GM20431 (cell line): ENCODE data around the gene NDUFB4.
"Not testable (repeated sequence)": the region's sequence is repeated elsewhere in the genome, so short reads cannot be mapped to it uniquely, and the experiment has no call there.

Experiments
- in situ Hi-C: fragments of 300-500 bp; cut with MseI, MboI; formaldehyde crosslinking; loops from one replicate; pipeline ENCODE4 v1.15.0; 2020; ENCODE audit warnings: low sequenced_read_pairs; ENCODE audit not compliant: unreplicated experiment

Gene NDUFB4

GRCh38 chr3:120568598-120568997 is 27.5 kb upstream of the NDUFB4 start:
- in situ Hi-C loops, result loop anchor here (10.0 kb wide), 1 partner anchor 226 kb away; no protein-coding TSS in a partner anchor

GRCh38 chr3:120569222-120570057 is 26.7 kb upstream of the NDUFB4 start:
- in situ Hi-C loops, result loop anchor here (10.0 kb wide), 1 partner anchor 225 kb away; no protein-coding TSS in a partner anchor

- in situ Hi-C loops, result no loop called here
Observed at GRCh38 chr3:120572027-120572426, 24.1 kb upstream of the NDUFB4 start.

- in situ Hi-C loops, result no loop called here
Observed at GRCh38 chr3:120587332-120587975, 8.7 kb upstream of the NDUFB4 start.

GRCh38 chr3:120595788-120596115 is 384 bp upstream of the NDUFB4 start:
- in situ Hi-C loops, result no loop called here

- in situ Hi-C loops, result no loop called here
Observed at GRCh38 chr3:120596853-120597223, 702 bp downstream of the NDUFB4 start.

GRCh38 chr3:120597445-120598049 is 1.4 kb downstream of the NDUFB4 start:
- in situ Hi-C loops, result no loop called here

GRCh38 chr3:120599211-120599610 is 3.1 kb downstream of the NDUFB4 start:
- in situ Hi-C loops, result no loop called here

GRCh38 chr3:120601554-120601953 is 5.4 kb downstream of the NDUFB4 start:
- in situ Hi-C loops, result no loop called here

- in situ Hi-C loops, result no loop called here
Observed at GRCh38 chr3:120602682-120603081, 6.5 kb downstream of the NDUFB4 start.

- in situ Hi-C loops, result no loop called here
Observed at GRCh38 chr3:120604382-120604781, 8.2 kb downstream of the NDUFB4 start.

- in situ Hi-C loops, result no loop called here
Observed at GRCh38 chr3:120604784-120605183, 8.6 kb downstream of the NDUFB4 start.

GRCh38 chr3:120608506-120608905 is 12.4 kb downstream of the NDUFB4 start:
- in situ Hi-C loops, result no loop called here

GRCh38 chr3:120614765-120615164 is 18.6 kb downstream of the NDUFB4 start:
- in situ Hi-C loops, result no loop called here

GRCh38 chr3:120615847-120616609 is 19.9 kb downstream of the NDUFB4 start:
- in situ Hi-C loops, result no loop called here

GRCh38 chr3:120616745-120617144 is 20.6 kb downstream of the NDUFB4 start:
- in situ Hi-C loops, result not testable (repeated sequence)

- in situ Hi-C loops, result no loop called here
Observed at GRCh38 chr3:120622457-120622856, 26.3 kb downstream of the NDUFB4 start.

GRCh38 chr3:120622870-120623726 is 27.0 kb downstream of the NDUFB4 start:
- in situ Hi-C loops, result no loop called here

- in situ Hi-C loops, result no loop called here
Observed at GRCh38 chr3:120623727-120624093, 27.6 kb downstream of the NDUFB4 start.

GRCh38 chr3:120625159-120625586 is 29.0 kb downstream of the NDUFB4 start:
- in situ Hi-C loops, result no loop called here
